GM21528 (cell line): ENCODE data around the gene SEPTIN3.

Experiments
- ATAC-seq: cut with Tn5 transposase; IDR thresholded peaks from one replicate; pipeline ENCODE4 v1.9.1; 2021; ENCODE audit warnings: mild to moderate bottlenecking, moderate library complexity; ENCODE audit not compliant: unreplicated experiment, low FRiP score

SEPTIN3 gene

GRCh38 chr22:42001706-42002105 is 32.5 kb downstream of the SEPTIN3 start:
- no peak for ATAC-seq

- no peak for ATAC-seq
These were observed 38.7 kb downstream of the SEPTIN3 start for GRCh38 chr22:42007922-42008321.

- no peak for ATAC-seq
These were observed 41.5 kb downstream of the SEPTIN3 start for GRCh38 chr22:42010778-42011177.

GRCh38 chr22:42013385-42013784 is 44.1 kb downstream of the SEPTIN3 start:
- no peak for ATAC-seq

- ATAC-seq = no peak
These were observed 46.9 kb downstream of the SEPTIN3 start for GRCh38 chr22:42016111-42016510.

- no peak for ATAC-seq
These were observed 49.0 kb downstream of the SEPTIN3 start for GRCh38 chr22:42018224-42018623.
